Pancreas (tissue), 10 donors: ENCODE results near the gene CALCOCO1. TPM values are rescaled to one million over a fixed set of nuclear protein-coding genes. Genes with fewer than 3 reads are reported as not detected.

Experiments used
- ATAC-seq, 4 donors: fragments of 200-7000 bp; cut with Tn5 transposase; one replicate each; pipeline versions ENCODE4 v1.8.0 to v1.9.1; 2020; ENCODE audit warnings: mild to moderate bottlenecking in 4 of 4, moderate library complexity in 4 of 4
- DNase-seq, 6 donors: peaks; one replicate each; pipeline ENCODE4 v3.0.0-alpha.2; 2020
- FAIRE-seq: peaks from 2 replicates; lab custom pipeline; 2012; peaks lifted over from hg19 to GRCh38; lab: Jason Lieb, UNC
- H3K27ac ChIP-seq, 4 donors: fragments of 200-600 bp; sonication (generic); 1 replicate in 3 of 4; 2 replicates in 1 of 4; pipeline versions ENCODE4 v1.5.0 to v1.8.0; 2020
- H3K27me3 ChIP-seq, 4 donors: fragments of 200-600 bp; one replicate each; pipeline ENCODE4 v1.8.0; 2021
- H3K36me3 ChIP-seq, 3 donors: fragments of 200-600 bp; sonication (generic) in 1 of 3; one replicate each; pipeline versions ENCODE4 v1.5.0 to v1.8.0; 2020 to 2021
- H3K4me1 ChIP-seq, 3 donors: fragments of 200-600 bp; one replicate each; pipeline ENCODE4 v1.8.0; 2021
- H3K4me3 ChIP-seq, 4 donors: fragments of 200-600 bp; sonication (generic) in 2 of 4; one replicate each; pipeline versions ENCODE4 v1.5.0 to v1.8.0; 2020 to 2021
- H3K9me3 ChIP-seq, 4 donors: fragments of 200-600 bp; one replicate each; pipeline ENCODE4 v1.8.0; 2021
- WGBS, 2 donors: extraction: QIAGEN DNeasy Blood & Tissue Kit; methylation state at CpG; one replicate each; pipeline ENCODE4 v1.1.7; 2013; 5-methylcytosine and 5-hydroxymethylcytosine counted together
- intact Hi-C, 3 donors: fragments of 100-400 bp; cut with DNase I; formaldehyde crosslinking; loops; one replicate each; pipeline versions ENCODE4 v1.11.1 to v1.14.2; 2022
- polyA plus RNA-seq, 2 donors: library from polyadenylated mRNA; stranded (reverse); fragments of 200-250 nt; gene quantifications; one replicate each; pipeline ENCODE4 v1.2.3, GENCODE V29; 2013
- total RNA-seq, 6 donors: library from RNA; stranded (reverse); fragmentation: NEBNext Ultra II Directional in 4 of 6; extraction: Animal tissue kit (Norgen Biotek cat#: 25700) in 4 of 6; gene quantifications; one replicate each; pipeline versions ENCODE4 v1.2.1 to v1.2.4, GENCODE V29; 2021 to 2023
- TF ChIP-seq, protein P1 (sequence below), 4 donors: fragments of 200-600 bp; sonication (generic) in 3 of 4; IDR thresholded peaks; one replicate each; pipeline versions ENCODE4 v1.5.0 to v1.8.0; 2021; ENCODE audit warnings: antibody characterized with exemption in 4 of 4
- donor health status: healthy with polysubstance abuse.
- donor health status: DM: no; HTN: no; CAD: no; lungs with moderate emphysema.
- donor health status: DM: no; HTN: no; CAD: no.
- donor health status: control.
- donor health status: control.
- donor health status: Bipolar disorder and iron deficiency.
- donor health status: DM: yes; HTN: yes; CAD: no.
- donor health status: DM: no; HTN: no; CAD: no.
- donor health status: DM: no; HTN: no; CAD: no.
- donor health status: DM: yes; HTN: yes; CAD: no.

CALCOCO1 gene
- total and polyA plus RNA-seq, 8 donors, result 28.2 to 103 (median 75.2) TPM

DNA sequence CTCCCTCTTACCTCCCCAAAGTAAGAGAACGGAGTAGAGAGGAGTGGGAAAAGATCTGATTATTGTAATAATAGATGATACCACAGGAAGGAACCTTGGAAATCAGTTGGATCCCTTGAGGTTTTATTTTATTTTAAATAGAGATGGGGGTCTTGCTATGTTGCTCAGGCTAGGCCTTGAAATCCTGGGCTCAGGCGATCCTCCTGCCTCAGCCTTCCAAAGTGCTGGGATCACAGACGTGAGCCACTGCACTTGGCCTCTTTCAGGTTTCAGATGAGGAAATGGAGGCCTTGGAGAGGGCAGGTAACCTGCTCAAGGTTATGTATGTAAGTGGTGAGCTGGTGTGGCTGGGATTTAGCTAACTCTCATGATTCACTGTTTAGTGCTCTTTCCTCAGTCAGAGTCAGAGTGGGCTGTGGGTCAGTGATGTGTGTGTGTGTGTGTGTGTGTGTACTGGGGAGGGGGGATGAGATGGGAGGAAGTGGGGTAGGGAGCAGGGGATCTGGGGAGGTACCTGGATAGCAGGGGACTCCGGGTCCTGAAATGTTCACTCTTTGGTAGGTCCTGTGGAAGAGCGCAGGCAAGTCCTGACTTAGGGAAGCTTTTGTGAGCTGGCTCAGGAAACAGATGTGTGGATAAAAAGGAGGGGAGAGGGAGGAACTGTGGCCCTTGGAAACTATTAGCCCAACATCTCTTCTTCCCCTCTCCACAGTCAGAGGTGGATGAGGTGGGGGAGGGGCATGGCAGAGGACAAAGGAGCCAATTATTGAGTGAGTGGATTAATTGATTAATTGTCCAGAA lies 29.2 kb upstream of the CALCOCO1 start:
- ATAC-seq (peak; percentile 17 to 32 (median 28)), FAIRE-seq (no peak), DNase-seq (no peak)
- Histone ChIP-seq H3K27me3 (no peaks in the 10 kb centered on the region), H3K27ac (peak overlapping the region in 1 of 4 donors; percentile 17), H3K9me3 (no peaks in the 10 kb centered on the region), H3K36me3 (no peaks in the 10 kb centered on the region), H3K4me3 (no peak overlapping the region), H3K4me1 (peaks cover 0 to 4% (median 0%) of the 10 kb centered on the region in 3 donors)
- intact Hi-C loops, result no loop called here
- TF ChIP-seq, protein P1, sequence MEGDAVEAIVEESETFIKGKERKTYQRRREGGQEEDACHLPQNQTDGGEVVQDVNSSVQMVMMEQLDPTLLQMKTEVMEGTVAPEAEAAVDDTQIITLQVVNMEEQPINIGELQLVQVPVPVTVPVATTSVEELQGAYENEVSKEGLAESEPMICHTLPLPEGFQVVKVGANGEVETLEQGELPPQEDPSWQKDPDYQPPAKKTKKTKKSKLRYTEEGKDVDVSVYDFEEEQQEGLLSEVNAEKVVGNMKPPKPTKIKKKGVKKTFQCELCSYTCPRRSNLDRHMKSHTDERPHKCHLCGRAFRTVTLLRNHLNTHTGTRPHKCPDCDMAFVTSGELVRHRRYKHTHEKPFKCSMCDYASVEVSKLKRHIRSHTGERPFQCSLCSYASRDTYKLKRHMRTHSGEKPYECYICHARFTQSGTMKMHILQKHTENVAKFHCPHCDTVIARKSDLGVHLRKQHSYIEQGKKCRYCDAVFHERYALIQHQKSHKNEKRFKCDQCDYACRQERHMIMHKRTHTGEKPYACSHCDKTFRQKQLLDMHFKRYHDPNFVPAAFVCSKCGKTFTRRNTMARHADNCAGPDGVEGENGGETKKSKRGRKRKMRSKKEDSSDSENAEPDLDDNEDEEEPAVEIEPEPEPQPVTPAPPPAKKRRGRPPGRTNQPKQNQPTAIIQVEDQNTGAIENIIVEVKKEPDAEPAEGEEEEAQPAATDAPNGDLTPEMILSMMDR (IDR thresholded peaks at IDR 0.05), result no peak
- WGBS, 2 donors, result 53 to 57% methylated on average over 5 of the region's 5 CpGs

DNA sequence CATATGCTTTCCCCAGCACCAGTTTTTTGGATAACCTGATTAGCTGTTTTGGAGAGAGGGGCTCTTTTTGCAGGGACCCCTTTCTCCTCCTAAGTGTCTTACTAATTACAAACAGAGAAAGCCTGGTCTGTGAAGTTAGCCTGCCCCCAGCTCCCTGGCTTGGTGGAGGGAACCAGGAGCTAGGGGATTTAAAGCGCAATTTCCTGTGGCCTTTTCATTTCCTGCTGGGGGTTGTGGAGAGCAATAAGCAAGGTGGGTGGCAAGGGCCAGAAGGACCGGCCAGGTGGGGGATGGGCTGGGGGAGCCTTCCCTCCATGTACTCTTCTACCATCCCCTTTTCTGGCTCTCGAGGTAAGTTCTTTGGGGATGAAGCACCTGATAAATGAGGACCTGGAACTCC lies 28.6 kb upstream of the CALCOCO1 start:
- intact Hi-C loops, result no loop called here
- 54 to 70% methylated on average over 3 of the region's 3 CpGs for WGBS, 2 donors
- FAIRE-seq (no peak), DNase-seq (no peak), ATAC-seq (no peak)
- no peaks in the 10 kb centered on the region for H3K27me3 ChIP-seq
- H3K9me3 ChIP-seq, result no peaks in the 10 kb centered on the region
- H3K36me3 ChIP-seq, result no peaks in the 10 kb centered on the region
- no peak overlapping the region for H3K27ac ChIP-seq
- TF ChIP-seq, protein P1 (IDR thresholded peaks at IDR 0.05), result no peak
- peaks cover 0 to 8% (median 0%) of the 10 kb centered on the region in 3 donors for H3K4me1 ChIP-seq
- no peak overlapping the region for H3K4me3 ChIP-seq

DNA sequence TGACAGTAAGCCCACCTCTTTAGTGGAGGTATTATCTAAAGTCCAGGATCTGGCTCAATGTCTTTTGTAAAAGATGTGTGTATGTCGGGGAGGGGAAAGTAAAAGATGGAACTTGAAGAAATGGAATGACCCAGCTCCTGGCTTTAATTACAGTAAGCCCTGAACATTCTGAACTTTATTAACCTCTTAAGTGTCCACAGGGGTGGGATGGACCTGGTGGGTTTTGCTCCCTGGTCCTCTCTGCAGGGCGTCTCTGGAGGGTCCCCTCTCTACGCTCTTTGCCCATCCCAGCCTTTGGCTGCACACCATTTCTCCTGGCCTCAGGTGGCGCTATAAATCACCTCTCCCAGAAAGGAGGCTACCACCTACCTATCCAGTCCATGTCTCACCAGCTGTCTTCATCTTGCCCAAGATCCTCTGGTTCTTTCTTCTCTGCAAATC lies 28.2 kb upstream of the CALCOCO1 start:
- no peaks in the 10 kb centered on the region for H3K27me3 ChIP-seq
- 62 to 73% methylated on average over 4 of the region's 4 CpGs for WGBS, 2 donors
- H3K9me3 ChIP-seq, result no peaks in the 10 kb centered on the region
- DNase-seq (no peak), ATAC-seq (no peak), FAIRE-seq (no peak)
- intact Hi-C loops, result no loop called here
- TF ChIP-seq, protein P1 (IDR thresholded peaks at IDR 0.05), result no peak
- H3K27ac ChIP-seq, result no peak overlapping the region
- no peaks in the 10 kb centered on the region for H3K36me3 ChIP-seq
- no peak overlapping the region for H3K4me3 ChIP-seq
- H3K4me1 ChIP-seq, result peaks cover 0 to 9% (median 0%) of the 10 kb centered on the region in 3 donors

DNA sequence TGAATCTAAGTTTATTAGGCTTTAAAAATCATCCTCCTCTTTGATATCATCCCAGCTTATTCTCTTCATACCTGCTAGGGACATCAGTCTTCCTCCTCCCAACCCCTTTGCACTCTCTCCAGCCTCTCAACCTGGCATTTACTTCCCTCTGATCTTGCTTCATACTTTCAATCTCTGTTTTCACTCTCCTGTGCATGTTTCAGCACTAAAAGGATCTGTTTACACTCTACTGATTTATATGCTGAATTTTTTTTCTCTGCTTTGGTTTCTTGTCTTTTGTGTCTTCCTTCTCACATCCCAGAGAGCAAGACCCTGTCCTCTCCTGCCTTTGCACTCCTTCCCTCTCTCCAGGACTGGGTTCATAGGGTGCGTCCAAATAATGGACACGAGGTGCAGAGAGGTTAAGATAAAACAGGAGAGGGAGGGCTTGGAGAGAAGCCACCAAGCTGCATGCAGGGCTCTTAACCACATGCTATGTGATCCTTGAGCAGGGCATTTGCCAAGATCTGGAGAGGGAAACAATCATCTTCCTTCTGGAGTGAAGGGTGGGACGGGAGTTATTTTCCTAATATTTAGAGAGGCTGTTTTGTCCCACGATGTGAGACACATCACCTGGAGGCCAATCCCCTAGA lies 27.5 kb upstream of the CALCOCO1 start:
- no peak for ATAC-seq
- no peak overlapping the region for H3K27ac ChIP-seq

More for the DNA sequence above, 27.5 kb upstream of the CALCOCO1 start:
- FAIRE-seq (no peak), DNase-seq (no peak)
- Histone ChIP-seq H3K27me3 (no peaks in the 10 kb centered on the region), H3K9me3 (no peaks in the 10 kb centered on the region), H3K4me1 (peaks cover 0 to 9% (median 0%) of the 10 kb centered on the region in 3 donors), H3K4me3 (no peak overlapping the region), H3K36me3 (no peaks in the 10 kb centered on the region)
- TF ChIP-seq, protein P1 (IDR thresholded peaks at IDR 0.05), result no peak
- intact Hi-C loops, result no loop called here
- WGBS, 2 donors, result 13 to 14% methylated on average over 4 of the region's 4 CpGs
